ENCODE data around the gene PRRG4.

DNA sequence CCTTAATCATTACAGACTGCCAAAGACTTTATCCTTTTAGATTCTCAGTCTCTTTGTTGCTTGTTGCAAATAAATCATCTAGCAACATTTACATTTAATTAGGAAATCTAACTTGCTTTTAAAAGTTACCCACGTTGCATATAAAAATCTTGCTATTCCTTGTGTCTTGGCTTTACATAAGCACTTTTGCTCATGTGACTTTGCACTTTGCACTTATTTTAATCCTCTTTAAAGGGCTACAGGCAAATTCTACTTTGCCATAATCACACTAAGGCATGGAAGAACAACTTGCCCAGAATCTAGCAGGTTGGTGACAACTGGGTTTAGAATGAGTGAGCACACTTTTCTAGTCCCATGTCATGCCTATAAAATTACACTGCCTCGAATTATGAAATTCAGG, 25.9 kb downstream of the PRRG4 start:
- TF ChIP-seq, protein P1, sequence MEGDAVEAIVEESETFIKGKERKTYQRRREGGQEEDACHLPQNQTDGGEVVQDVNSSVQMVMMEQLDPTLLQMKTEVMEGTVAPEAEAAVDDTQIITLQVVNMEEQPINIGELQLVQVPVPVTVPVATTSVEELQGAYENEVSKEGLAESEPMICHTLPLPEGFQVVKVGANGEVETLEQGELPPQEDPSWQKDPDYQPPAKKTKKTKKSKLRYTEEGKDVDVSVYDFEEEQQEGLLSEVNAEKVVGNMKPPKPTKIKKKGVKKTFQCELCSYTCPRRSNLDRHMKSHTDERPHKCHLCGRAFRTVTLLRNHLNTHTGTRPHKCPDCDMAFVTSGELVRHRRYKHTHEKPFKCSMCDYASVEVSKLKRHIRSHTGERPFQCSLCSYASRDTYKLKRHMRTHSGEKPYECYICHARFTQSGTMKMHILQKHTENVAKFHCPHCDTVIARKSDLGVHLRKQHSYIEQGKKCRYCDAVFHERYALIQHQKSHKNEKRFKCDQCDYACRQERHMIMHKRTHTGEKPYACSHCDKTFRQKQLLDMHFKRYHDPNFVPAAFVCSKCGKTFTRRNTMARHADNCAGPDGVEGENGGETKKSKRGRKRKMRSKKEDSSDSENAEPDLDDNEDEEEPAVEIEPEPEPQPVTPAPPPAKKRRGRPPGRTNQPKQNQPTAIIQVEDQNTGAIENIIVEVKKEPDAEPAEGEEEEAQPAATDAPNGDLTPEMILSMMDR (optimal IDR thresholded peaks at IDR 0.05 in 1 of 3, IDR thresholded peaks at IDR 0.05 in 1 of 3, conservative IDR thresholded peaks at IDR 0.05 in 1 of 3; ENCODE audit: extremely low read depth in 1 of 3, insufficient read depth in 2 of 3, low read length in 3 of 3), result no peak
- no peak for TF ChIP-seq EZH2 (IDR thresholded peaks at IDR 0.05; ENCODE audit: low read length)
